ENCODE data around the gene NOL11.

DNA sequence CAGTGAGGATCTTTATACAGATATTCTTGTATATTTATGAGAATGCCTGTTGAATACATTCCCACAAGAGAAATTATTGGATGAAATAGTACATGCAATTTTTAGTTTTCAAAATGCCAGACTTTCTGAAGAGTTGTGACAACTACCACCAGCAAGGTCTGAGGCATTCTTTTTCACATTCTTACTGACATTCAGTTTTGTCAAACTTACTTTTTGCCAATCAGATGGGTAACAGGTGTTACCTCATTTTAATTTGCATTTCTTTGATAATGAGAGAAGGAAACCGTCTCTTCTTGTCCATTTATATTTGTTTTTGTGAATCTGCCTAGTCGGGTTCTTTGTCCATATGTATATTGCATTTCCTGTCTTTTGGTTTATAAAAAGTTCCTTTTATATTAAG is 24.3 kb downstream of the NOL11 start:
- TF ChIP-seq RFX5 (IDR thresholded peaks at IDR 0.05; ENCODE audit: low read depth, low read length) (no peak), RAD21 (IDR thresholded peaks at IDR 0.05; ENCODE audit: low read length) (no peak), POLR2A (IDR thresholded peaks at IDR 0.05; ENCODE audit: low read depth, low read length) (no peak)
- TF ChIP-seq, protein P1, sequence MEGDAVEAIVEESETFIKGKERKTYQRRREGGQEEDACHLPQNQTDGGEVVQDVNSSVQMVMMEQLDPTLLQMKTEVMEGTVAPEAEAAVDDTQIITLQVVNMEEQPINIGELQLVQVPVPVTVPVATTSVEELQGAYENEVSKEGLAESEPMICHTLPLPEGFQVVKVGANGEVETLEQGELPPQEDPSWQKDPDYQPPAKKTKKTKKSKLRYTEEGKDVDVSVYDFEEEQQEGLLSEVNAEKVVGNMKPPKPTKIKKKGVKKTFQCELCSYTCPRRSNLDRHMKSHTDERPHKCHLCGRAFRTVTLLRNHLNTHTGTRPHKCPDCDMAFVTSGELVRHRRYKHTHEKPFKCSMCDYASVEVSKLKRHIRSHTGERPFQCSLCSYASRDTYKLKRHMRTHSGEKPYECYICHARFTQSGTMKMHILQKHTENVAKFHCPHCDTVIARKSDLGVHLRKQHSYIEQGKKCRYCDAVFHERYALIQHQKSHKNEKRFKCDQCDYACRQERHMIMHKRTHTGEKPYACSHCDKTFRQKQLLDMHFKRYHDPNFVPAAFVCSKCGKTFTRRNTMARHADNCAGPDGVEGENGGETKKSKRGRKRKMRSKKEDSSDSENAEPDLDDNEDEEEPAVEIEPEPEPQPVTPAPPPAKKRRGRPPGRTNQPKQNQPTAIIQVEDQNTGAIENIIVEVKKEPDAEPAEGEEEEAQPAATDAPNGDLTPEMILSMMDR (conservative IDR thresholded peaks at IDR 0.05; ENCODE audit: low read depth, low read length) = no peak
